Left cardiac atrium (tissue), 4 donors: ENCODE results near the gene NPS. TPM values are rescaled to one million over a fixed set of nuclear protein-coding genes. Genes with fewer than 3 reads are reported as not detected.
A peak's percentile ranks its signal among the peaks of the same experiment; 100 is the strongest.

Experiments used
- ATAC-seq, 2 donors: fragments of 200-7000 bp; cut with Tn5 transposase; one replicate each; pipeline ENCODE4 v1.9.1; 2020; ENCODE audit warnings: mild to moderate bottlenecking in 2 of 2, moderate library complexity in 2 of 2
- DNase-seq: peaks from one replicate; pipeline ENCODE4 v3.0.0-alpha.2; 2020
- intact Hi-C, 2 donors: fragments of 100-400 bp; cut with DNase I; formaldehyde crosslinking; loops; one replicate each; pipeline versions ENCODE4 v1.14.1 to v1.15.1; 2022 to 2023
- long read RNA-seq: library from polyadenylated mRNA; unstranded; transcript quantifications from one replicate; pipeline ENCODE4 v2.0.0, GENCODE V29; 2021
- total RNA-seq, 2 donors: library from RNA; stranded (reverse); fragmentation: NEBNext Ultra II Directional; extraction: Animal tissue kit (Norgen Biotek cat#: 25700); gene quantifications; one replicate each; pipeline ENCODE4 v1.2.1, GENCODE V29; 2021
- donor health status: DM: no; HTN: yes; CAD: no.
- donor health status: DM: no; HTN: yes; CAD: no; lungs with severe emphysema.
- donor health status: DM: yes; HTN: yes; CAD: no.
- donor health status: Dilated cardiomyopathy.

The NPS gene
- total RNA-seq: not detected
- long read RNA-seq: 0 reads

GRCh38 chr10:127549009-127549408 is at the start of gene NPS:
Gene NPS (plus strand): TSS chr10:127549309. CDS start chr10:127549369, 60 bp downstream.
- DNase-seq (no peak), ATAC-seq (no peak)
- intact Hi-C loops: no loop called here

DNA sequence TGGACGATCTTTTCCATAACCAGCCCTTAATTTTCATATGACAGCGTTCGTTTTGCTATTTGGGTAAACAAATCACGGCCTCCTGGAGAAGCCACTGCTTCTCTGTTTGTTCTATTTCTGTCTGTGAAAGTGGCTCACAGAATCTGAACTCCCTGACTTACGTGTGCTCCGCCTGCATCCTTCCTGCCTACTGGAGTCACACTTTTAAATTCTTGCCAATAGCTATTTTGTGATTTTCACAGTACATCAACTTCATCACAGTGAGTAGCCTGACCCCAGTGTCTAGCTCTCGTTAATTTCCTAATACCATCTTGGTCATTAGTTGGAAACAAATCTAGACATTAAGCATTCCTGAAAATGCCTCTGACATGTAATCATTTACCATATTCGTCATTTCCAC is 49.0 kb upstream of the NPS start:
- intact Hi-C loops: no loop called here
- ATAC-seq: no peak
- DNase-seq: no peak

GRCh38 chr10:127506094-127506493 is 43.0 kb upstream of the NPS start:
- DNase-seq (no peak), ATAC-seq (no peak)

DNA sequence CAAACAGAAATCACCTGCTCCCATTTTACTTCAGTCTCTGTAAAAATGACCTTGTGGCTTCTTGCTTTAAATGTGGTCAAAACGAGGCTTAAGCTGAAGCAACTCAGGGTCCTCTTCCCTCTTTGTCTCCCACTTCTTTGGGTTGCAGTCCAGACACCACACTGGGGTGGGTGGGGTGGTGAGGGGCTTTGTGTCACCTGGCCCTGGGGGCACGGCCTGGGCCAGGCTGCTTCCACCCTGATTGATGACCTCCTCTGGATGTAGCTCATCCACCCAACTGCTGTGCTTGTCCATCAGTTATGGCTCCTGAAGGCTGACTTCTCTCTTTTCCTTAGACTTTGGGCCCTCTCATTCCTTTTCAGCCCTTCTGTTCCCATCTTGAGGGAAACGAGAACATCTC is 26.8 kb upstream of the NPS start:
- ATAC-seq (no peak), DNase-seq (no peak)
- intact Hi-C loops: no loop called here

More at GRCh38 chr10:127506094-127506493, 43.0 kb upstream of the NPS start:
- intact Hi-C loops: no loop called here

- ATAC-seq: no peak
- no peak for DNase-seq
- intact Hi-C loops: no loop called here
Measured at GRCh38 chr10:127523476-127523875, 25.6 kb upstream of the NPS start.

- no peak for DNase-seq
- no peak for ATAC-seq
- intact Hi-C loops: no loop called here
Measured at GRCh38 chr10:127524229-127524628, 24.9 kb upstream of the NPS start.

DNA sequence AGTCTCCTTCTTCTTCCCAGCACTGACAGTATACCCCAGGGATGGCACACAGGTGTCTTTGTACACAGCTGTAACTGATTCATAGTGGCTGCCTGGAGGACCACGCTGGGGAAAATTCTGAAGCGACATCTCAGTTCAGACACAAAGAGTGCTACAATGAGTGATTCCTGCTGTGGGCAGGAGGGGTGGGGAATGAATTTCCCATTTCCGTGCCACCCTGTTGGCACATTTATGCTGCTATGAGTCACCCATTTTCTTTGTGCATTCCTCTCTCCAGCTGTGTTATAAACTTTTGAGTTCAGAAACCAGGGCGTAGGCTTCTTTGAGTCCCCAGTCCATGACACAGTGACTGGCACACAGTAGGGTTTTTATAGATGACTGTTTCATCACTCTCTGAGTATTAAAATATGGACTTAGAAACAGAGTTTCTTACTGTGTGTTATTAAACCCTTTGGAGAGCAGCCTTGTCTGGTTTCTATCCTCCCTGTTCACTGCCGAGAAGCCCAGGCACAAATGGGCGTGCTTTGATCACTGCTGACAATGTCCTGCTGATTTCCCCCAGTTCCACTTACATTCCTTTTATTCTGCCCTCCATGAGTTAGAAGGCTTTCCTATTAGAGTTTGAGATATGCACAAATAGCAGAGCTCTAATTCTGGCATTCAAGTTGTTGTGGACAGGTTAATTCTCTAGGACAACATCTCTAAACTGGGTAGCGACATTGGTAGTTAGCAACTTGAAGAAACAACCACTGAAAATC is 24.0 kb upstream of the NPS start:
- intact Hi-C loops: no loop called here

DNA sequence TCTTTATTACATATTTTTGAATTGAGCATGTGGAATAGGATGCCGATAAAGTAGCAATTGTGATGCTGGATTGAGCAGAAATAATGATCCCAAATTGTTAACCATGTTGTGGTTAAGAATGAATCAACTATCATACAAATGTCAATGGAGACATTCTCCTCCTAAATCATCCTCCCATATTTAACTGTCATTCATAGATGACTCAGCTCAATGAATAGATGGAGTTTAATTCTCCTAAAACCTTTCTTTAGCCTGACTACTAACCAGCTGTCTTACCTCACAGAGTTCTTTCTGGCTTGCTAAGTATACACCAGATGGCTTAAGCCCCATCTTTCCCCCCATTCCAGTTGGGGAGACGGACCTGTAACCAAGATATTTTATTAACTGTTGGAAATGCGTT is 23.4 kb upstream of the NPS start:
- DNase-seq (no peak), ATAC-seq (no peak)
- intact Hi-C loops: no loop called here

More for the DNA sequence above, 24.0 kb upstream of the NPS start:
- ATAC-seq: peak in 1 of 2 donors; percentile 50
- DNase-seq: no peak

DNA sequence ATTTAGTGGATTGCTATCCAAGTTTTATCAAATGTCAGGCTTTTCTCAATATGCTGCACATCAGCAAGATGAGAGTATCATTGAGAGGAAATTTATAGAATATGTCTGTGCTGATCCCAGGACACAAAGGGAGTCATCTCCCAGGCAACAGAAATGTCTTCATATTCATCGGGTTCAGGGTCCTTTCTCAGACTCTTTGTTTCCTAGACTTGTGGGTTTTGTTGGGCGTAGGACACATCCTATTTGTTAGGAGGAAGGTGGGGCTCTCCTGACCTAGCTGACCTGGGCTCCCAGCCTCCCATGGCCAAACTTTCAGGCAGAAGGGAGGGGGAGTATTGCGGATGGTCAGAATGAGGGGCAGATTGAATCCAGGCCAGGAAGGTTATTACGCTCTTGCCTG is 22.9 kb upstream of the NPS start:
- no peak for ATAC-seq
- intact Hi-C loops: no loop called here
- no peak for DNase-seq

- DNase-seq (no peak), ATAC-seq (peak in 1 of 2 donors; percentile 39)
- intact Hi-C loops: no loop called here
Measured at GRCh38 chr10:127527320-127527719, 21.8 kb upstream of the NPS start.

- DNase-seq (peak; percentile 51), ATAC-seq (peak; percentile 81 to 83)
- intact Hi-C loops: no loop called here
Measured at GRCh38 chr10:127527891-127528290, 21.2 kb upstream of the NPS start.

- DNase-seq (no peak), ATAC-seq (no peak)
- intact Hi-C loops: no loop called here
Measured at GRCh38 chr10:127532193-127532592, 16.9 kb upstream of the NPS start.

- no peak for ATAC-seq
- intact Hi-C loops: no loop called here
- no peak for DNase-seq
Measured at GRCh38 chr10:127532659-127533058, 16.4 kb upstream of the NPS start.

DNA sequence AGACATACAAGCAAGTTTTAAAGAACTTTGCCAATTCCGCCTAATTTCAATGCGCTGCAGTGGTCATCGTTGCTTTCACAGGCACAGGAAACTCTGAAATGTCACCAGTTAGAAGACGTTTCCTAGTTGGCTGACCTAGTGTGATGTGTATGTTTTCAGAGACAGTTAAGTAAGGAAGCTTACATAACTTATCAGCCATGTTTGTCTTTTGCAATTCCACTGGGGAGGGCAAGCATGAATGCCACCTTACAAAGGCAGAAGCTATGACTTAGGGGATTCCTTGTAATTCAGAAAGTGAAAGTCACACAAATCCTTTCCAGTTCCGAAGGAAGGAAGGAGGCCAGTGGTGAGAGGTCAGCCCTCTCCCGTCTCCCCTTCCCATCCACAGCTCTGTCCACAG is 15.0 kb upstream of the NPS start:
- DNase-seq (no peak), ATAC-seq (peak in 1 of 2 donors; percentile 38)
- intact Hi-C loops: no loop called here

DNA sequence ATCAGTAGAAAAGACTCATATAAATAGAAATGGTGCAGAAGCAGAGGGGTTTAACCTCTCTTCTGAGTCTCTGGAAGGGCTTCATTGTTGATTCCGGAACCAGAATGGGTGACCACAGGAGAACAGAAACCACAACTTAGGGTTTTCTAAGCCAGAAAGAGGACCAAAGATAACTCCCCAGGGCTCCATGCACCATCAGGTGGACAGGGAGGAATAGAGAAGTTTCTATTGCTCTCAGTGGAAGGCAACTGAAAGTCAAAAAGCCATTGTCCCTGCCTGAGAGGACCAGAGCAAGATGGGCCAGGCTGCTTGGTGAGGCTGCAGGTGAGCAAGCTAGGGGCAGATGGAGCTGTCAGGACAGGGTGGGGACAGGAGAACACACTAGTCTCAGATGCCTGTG is 14.6 kb upstream of the NPS start:
- intact Hi-C loops: no loop called here
- DNase-seq: no peak
- ATAC-seq: peak in 1 of 2 donors; percentile 27

DNA sequence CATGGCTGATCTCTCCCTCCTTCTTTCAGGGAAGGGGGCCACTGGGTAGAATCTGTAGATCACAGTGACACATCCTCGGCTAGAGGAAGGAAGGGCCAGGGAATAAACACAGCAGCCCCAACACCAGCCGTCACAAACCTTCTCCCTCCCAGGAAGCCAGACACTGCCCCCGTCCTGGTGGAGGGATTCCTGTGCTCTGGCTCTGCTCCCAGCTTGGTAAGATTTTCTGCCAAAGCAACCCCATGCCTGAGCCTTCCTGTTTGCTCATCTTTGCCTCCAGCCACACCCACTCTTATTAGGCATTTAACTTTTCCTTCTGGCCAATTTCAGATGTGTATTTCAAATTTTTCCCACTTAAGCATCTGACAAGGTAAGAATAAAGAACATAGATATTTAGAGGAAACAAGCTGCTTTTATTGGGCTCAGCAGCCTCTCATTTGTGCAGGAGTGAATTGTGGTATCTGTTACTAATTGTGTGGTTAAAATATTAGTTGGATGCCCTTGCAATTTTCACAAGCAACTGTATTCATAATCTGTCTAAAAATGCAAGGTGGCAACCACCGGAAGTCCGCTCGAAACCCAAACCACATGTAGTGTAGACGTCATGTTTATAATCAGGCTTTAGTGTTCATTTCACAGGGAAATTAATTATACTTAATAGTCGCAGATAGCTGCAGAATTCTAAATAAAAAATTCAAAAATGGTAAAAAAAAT is 13.2 kb upstream of the NPS start:
- intact Hi-C loops: no loop called here
- DNase-seq: no peak
- peak in 1 of 2 donors; percentile 54 for ATAC-seq

DNA sequence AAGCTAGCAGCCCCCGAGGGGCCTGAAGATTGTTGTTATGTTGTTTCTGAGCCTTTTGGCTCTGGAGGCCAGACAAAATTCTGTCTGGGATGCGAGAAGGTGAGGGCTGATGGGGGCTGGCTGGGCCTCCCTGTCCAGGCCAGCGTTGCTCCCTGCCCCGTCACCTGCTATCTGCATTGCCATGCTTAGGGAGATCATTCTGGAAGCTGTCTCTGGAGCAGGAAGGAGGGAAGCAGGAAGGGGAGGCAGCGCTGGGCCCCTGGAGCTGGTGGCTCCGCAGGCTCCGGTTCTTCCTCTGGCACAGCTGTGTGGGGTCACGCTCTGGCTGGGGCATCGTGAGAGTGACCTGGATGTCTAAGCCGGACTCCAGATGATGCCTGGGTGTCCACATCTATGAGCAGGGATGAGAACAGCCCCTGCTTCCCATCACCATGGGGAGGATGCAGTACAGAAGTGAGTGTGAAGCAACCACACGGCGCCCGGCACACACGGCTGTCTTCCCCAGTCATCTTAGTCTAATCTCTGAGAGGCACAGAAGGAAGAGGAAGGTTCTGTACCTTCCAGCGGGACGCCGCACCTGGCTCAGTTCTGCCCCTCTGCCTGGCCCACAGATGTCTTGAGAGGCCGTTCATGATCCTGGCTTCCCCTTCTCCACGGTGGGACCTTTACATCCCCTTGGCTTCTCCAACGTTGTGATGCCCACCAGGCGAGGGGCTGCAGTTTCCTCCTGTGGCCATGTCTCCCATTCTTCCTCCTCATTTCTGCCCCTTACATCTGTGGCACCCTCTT is 11.9 kb upstream of the NPS start:
- DNase-seq (no peak), ATAC-seq (no peak)
- intact Hi-C loops: no loop called here

DNA sequence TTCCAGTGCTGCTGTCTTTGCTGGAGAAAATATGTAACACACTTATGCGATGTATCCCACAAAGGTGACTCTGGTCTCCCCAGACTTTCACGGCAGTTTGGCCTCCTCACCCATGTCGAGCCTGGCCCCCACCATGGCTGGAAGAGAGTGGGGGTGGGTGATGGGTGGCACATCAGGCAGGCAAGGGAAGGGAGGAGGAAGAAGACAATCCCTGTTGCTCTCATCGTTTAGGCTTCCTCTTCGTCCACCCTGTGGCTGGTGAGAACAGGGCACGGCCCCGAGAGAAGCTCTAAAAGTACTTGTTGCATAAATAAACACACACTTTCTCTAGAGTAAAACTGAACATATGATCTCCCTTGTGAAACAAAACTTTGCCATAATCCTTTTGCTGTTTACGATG is 11.2 kb upstream of the NPS start:
- ATAC-seq (no peak), DNase-seq (no peak)
- intact Hi-C loops: no loop called here

- ATAC-seq (no peak), DNase-seq (no peak)
- intact Hi-C loops: no loop called here
Measured at GRCh38 chr10:127548022-127548421, 1.1 kb upstream of the NPS start.

DNA sequence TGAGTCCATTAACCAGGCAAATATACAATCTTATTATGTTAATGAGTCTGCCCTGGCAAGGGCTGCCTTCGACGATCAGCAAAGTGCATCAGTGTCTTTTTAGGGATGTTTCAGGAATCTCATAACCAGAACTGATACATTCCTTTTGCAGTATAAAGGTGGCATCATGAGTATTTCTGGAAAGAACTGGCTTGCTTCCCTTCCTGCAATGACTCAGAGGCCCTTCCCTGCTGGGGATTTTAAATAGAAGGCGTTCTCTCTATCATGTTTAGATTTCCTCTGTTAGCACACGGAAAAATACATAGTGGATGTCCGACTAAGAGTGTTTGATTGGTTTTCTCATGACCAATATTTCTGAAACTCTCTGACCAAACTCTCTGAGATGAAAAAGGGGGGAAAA is 1.8 kb downstream of the NPS start:
- intact Hi-C loops: no loop called here
- ATAC-seq: peak in 1 of 2 donors; percentile 59
- no peak for DNase-seq
